H1 (cell line): Measurements from ENCODE around the gene TTC38. TPM values are rescaled to one million over a fixed set of nuclear protein-coding genes. Genes with fewer than 3 reads are reported as not detected.

ENCODE experiments used
- CTCF ChIA-PET: fragments of 300-600 bp; sonication (Branson Sonifier 250); formaldehyde crosslinking; loops from one replicate; lab custom pipeline; 2021; ENCODE audit not compliant: partially characterized antibody; lab: Charles Lee
- POLR2A ChIA-PET: fragments of 300-600 bp; sonication (Branson Sonifier 250); formaldehyde crosslinking; loops from one replicate; lab custom pipeline; 2021; ENCODE audit warnings: inconsistent platforms; ENCODE audit not compliant: partially characterized antibody; lab: Charles Lee
- DNase-seq, 2 experiments: peaks; one replicate each; pipeline versions ENCODE4 v3.0.0 to v3.0.0-alpha.2; 2010 to 2022; ENCODE audit warnings: low spot score in 2 of 2, low read depth in 1 of 2, mixed read lengths in 1 of 2
- FAIRE-seq: peaks from 2 replicates; lab custom pipeline; 2011; peaks lifted over from hg19 to GRCh38; lab: Jason Lieb, UNC
- H2AFZ ChIP-seq: 2 replicates; pipeline ENCODE4 v1.8.1; 2012; ENCODE audit warnings: low read length, inconsistent platforms
- H2AK5ac ChIP-seq: 2 replicates; pipeline ENCODE4 v1.6.1; 2013; ENCODE audit warnings: low read depth, low read length
- H2BK120ac ChIP-seq: replicated peaks from 2 replicates; pipeline ENCODE3; 2013; ENCODE audit warnings: low read depth, low read length, inconsistent platforms
- H2BK12ac ChIP-seq: 2 replicates; pipeline ENCODE4 v1.6.1; 2013; ENCODE audit warnings: low read depth, low read length
- H2BK15ac ChIP-seq: 2 replicates; pipeline ENCODE4 v1.6.1; 2013; ENCODE audit warnings: low read length
- H2BK20ac ChIP-seq: 2 replicates; pipeline ENCODE4 v1.6.1; 2013; ENCODE audit warnings: low read length
- H2BK5ac ChIP-seq: 2 replicates; pipeline ENCODE4 v1.6.1; 2013; ENCODE audit warnings: low read depth, low read length
- H3K14ac ChIP-seq: 2 replicates; pipeline ENCODE4 v1.6.1; 2013; ENCODE audit warnings: inconsistent platforms; ENCODE audit not compliant: insufficient read length
- H3K18ac ChIP-seq: 2 replicates; pipeline ENCODE4 v1.6.1; 2013; ENCODE audit warnings: low read length; ENCODE audit errors: extremely low read depth
- H3K23ac ChIP-seq: 2 replicates; pipeline ENCODE4 v1.6.1; 2013; ENCODE audit warnings: inconsistent platforms; ENCODE audit not compliant: insufficient read length
- H3K23me2 ChIP-seq: 2 replicates; pipeline ENCODE4 v1.6.1; 2013; ENCODE audit warnings: low read depth, low read length
- H3K27ac ChIP-seq: 2 replicates; pipeline ENCODE4 v1.6.1; 2011; ENCODE audit warnings: low read depth, low read length, inconsistent platforms
- H3K27me3 ChIP-seq, 4 experiments: replicated peaks in 1 of 4; 1 replicate in 1 of 4; 2 replicates in 3 of 4; pipeline versions ENCODE4 v1.6.1 to v1.8.1; 2011 to 2013; ENCODE audit warnings: low read length in 3 of 4, mild to moderate bottlenecking in 3 of 4, inconsistent platforms in 2 of 4, mixed read lengths in 2 of 4, moderate library complexity in 1 of 4; ENCODE audit not compliant: control insufficient read depth in 3 of 4, insufficient read depth in 3 of 4; ENCODE audit errors: extremely low read depth in 1 of 4
- H3K36me3 ChIP-seq, 4 experiments: 2 replicates each; pipeline versions ENCODE4 v1.6.1 to v1.8.1; 2011 to 2013; ENCODE audit warnings: mild to moderate bottlenecking in 4 of 4, low read length in 3 of 4, moderate library complexity in 2 of 4, control low read depth in 1 of 4, inconsistent platforms in 1 of 4; ENCODE audit not compliant: insufficient read depth in 4 of 4, control insufficient read depth in 2 of 4
- H3K4ac ChIP-seq: replicated peaks from 2 replicates; pipeline ENCODE3; 2013; ENCODE audit warnings: low read length, low read depth, mixed read lengths, inconsistent platforms; ENCODE audit not compliant: insufficient read length
- H3K4me1 ChIP-seq, 4 experiments: replicated peaks in 1 of 4; 1 replicate in 1 of 4; 2 replicates in 3 of 4; pipeline versions ENCODE4 v1.6.1 to v1.8.1; 2011 to 2013; ENCODE audit warnings: low read length in 3 of 4, inconsistent platforms in 2 of 4, mixed read lengths in 1 of 4; ENCODE audit not compliant: insufficient read depth in 4 of 4, control insufficient read depth in 3 of 4
- H3K4me2 ChIP-seq, 2 experiments: 2 replicates each; pipeline versions ENCODE4 v1.6.1 to v1.8.1; 2011 to 2013; ENCODE audit warnings: low read depth in 2 of 2, low read length in 2 of 2, control low read depth in 1 of 2, inconsistent platforms in 1 of 2, mild to moderate bottlenecking in 1 of 2; ENCODE audit not compliant: insufficient read depth in 1 of 2
- H3K4me3 ChIP-seq, 4 experiments: fragments of 200-600, 300-600 bp in 1 of 4; sonication (generic), shearing (Covaris generic), sonication (Bioruptor Twin) in 1 of 4; 2 replicates each; pipeline versions ENCODE4 v1.5.1 to v1.8.1; 2011 to 2016; ENCODE audit warnings: low read length in 4 of 4, low read depth in 3 of 4, control low read depth in 2 of 4, inconsistent platforms in 2 of 4, mild to moderate bottlenecking in 2 of 4, mixed read lengths in 1 of 4, moderate library complexity in 1 of 4; ENCODE audit not compliant: insufficient read depth in 2 of 4; ENCODE audit errors: extremely low read depth in 1 of 4
- H3K56ac ChIP-seq: replicated peaks from 2 replicates; pipeline ENCODE3; 2013; ENCODE audit warnings: low read depth, mild to moderate bottlenecking, mixed read lengths, low read length, inconsistent platforms; ENCODE audit not compliant: insufficient read length
- H3K79me1 ChIP-seq: 2 replicates; pipeline ENCODE4 v1.6.1; 2013; ENCODE audit warnings: low read depth, low read length, control low read depth
- H3K79me2 ChIP-seq, 2 experiments: 2 replicates each; pipeline versions ENCODE4 v1.6.1 to v1.8.1; 2012 to 2013; ENCODE audit warnings: low read length in 2 of 2, mild to moderate bottlenecking in 2 of 2, inconsistent platforms in 1 of 2; ENCODE audit not compliant: insufficient read depth in 2 of 2, control insufficient read depth in 1 of 2
- H3K9ac ChIP-seq, 4 experiments: replicated peaks in 1 of 4; 1 replicate in 1 of 4; 2 replicates in 3 of 4; pipeline versions ENCODE4 v1.6.1 to v1.8.1; 2011 to 2013; ENCODE audit warnings: low read depth in 3 of 4, low read length in 3 of 4, control low read depth in 2 of 4, mild to moderate bottlenecking in 2 of 4, moderate library complexity in 2 of 4, inconsistent platforms in 1 of 4; ENCODE audit errors: extremely low read depth in 1 of 4
- H3K9me3 ChIP-seq, 2 experiments: 2 replicates each; pipeline versions ENCODE4 v1.6.1 to v1.8.1; 2012 to 2013; ENCODE audit warnings: mild to moderate bottlenecking in 2 of 2, moderate library complexity in 2 of 2, control low read depth in 1 of 2, inconsistent platforms in 1 of 2, low read depth in 1 of 2, low read length in 1 of 2, mixed read lengths in 1 of 2; ENCODE audit not compliant: insufficient read depth in 2 of 2
- H4K20me1 ChIP-seq, 2 experiments: replicated peaks in 1 of 2; 2 replicates each; pipeline versions ENCODE3 to v1.8.1; 2011 to 2013; ENCODE audit warnings: inconsistent platforms in 2 of 2, low read length in 2 of 2, mild to moderate bottlenecking in 1 of 2; ENCODE audit not compliant: insufficient read depth in 2 of 2, control insufficient read depth in 1 of 2
- H4K5ac ChIP-seq: 2 replicates; pipeline ENCODE4 v1.6.1; 2013; ENCODE audit warnings: low read length, low read depth, mixed read lengths, inconsistent platforms; ENCODE audit not compliant: insufficient read length
- H4K8ac ChIP-seq: 2 replicates; pipeline ENCODE4 v1.8.0; 2013; ENCODE audit warnings: mild to moderate bottlenecking, moderate library complexity, low read length, inconsistent platforms; ENCODE audit not compliant: insufficient read depth; ENCODE audit errors: extremely low read depth
- H4K91ac ChIP-seq: replicated peaks from 2 replicates; pipeline ENCODE3; 2013; ENCODE audit warnings: low read length, mixed read lengths, inconsistent platforms; ENCODE audit not compliant: insufficient read length
- JUND ChIP-seq: IDR thresholded peaks from 2 replicates; pipeline ENCODE4 v1.6.1; 2011; ENCODE audit warnings: mild to moderate bottlenecking, improper control_type of control experiment, low read length
- SRF ChIP-seq: IDR thresholded peaks from 2 replicates; pipeline ENCODE4 v1.6.1; 2011; ENCODE audit warnings: mild to moderate bottlenecking, low read depth, low read length, moderate library complexity
- TAF7 ChIP-seq: optimal IDR thresholded peaks from 2 replicates; pipeline ENCODE3; 2011; ENCODE audit warnings: low read depth, mild to moderate bottlenecking, inconsistent platforms, low read length, moderate library complexity, borderline replicate concordance
- TBP ChIP-seq: IDR thresholded peaks from 2 replicates; pipeline ENCODE4 v1.6.1; 2011; ENCODE audit warnings: low read depth, low read length, improper control_type of control experiment
- YY1 ChIP-seq: IDR thresholded peaks from 2 replicates; pipeline ENCODE4 v1.6.1; 2011; ENCODE audit warnings: low read depth, mild to moderate bottlenecking, low read length
- WGBS, 2 experiments: shearing (Covaris generic) in 1 of 2; methylation state at CpG; one replicate each; pipeline versions ENCODE4 v1.1.6 to v1.1.7; 2013 to 2015; ENCODE audit warnings: low lambda C conversion rate in 2 of 2, mixed read lengths in 2 of 2, inconsistent platforms in 1 of 2, low coverage in 1 of 2, missing lambda C conversion rate in 1 of 2; ENCODE audit not compliant: insufficient replicate concordance in 2 of 2, insufficient coverage in 1 of 2, insufficient read length in 1 of 2; ENCODE audit errors: extremely low coverage in 1 of 2, missing lambda C conversion rate in 1 of 2; 5-methylcytosine and 5-hydroxymethylcytosine counted together
- polyA plus RNA-seq, 7 experiments: library from polyadenylated mRNA; depleted of rRNA in 3 of 7; stranded (reverse) in 5 of 7; unstranded in 2 of 7; fragments of >200 nt in 5 of 7; fragments of 200-250 nt in 2 of 7; gene quantifications; 1 replicate in 5 of 7; 2 replicates in 1 of 7; 4 replicates in 1 of 7; pipeline versions ENCODE4 v1.2.1 to v1.2.3, GENCODE V29; 2011 to 2013; ENCODE audit warnings: missing spikeins in 2 of 7, mixed read lengths in 2 of 7
- total RNA-seq: library from RNA; stranded (reverse); fragmentation: NEBNext Ultra II Directional; extraction: Animal tissue kit (Norgen Biotek cat#: 25700); gene quantifications from 2 replicates; pipeline ENCODE4 v1.2.1, GENCODE V29; 2021
- TF ChIP-seq, protein P1 (sequence below): IDR thresholded peaks from 2 replicates; pipeline ENCODE4 v1.6.1; 2012; ENCODE audit warnings: low read length, inconsistent platforms

TTC38 gene
- total and polyA plus RNA-seq, 2 of the 8 experiments (the other 6 are each of a cell fraction or from before 2014, with no cell fraction given), result 25.3 to 34.8 TPM

GRCh38 chr22:46308283-46308988, 40.6 kb downstream of the TTC38 start:
- Histone ChIP-seq H2BK20ac (no peak overlapping the region), H3K27me3 (no peaks in the 10 kb centered on the region), H4K8ac (no peak overlapping the region), H2BK5ac (no peak overlapping the region), H4K5ac (no peak overlapping the region), H3K23ac (no peak overlapping the region), H3K4me2 (no peak overlapping the region), H2AFZ (no peak overlapping the region), H3K27ac (no peak overlapping the region), H3K79me1 (peaks cover 1% of the 10 kb centered on the region; the same call in 1 of the 2 replicates), H3K36me3 (peaks cover 5 to 22% (median 11%) of the 10 kb centered on the region in 4 experiments), H4K91ac (no peak overlapping the region), H3K4me3 (no peak overlapping the region), H4K20me1 (peaks cover 0 to 4% of the 10 kb centered on the region in 2 experiments), H3K56ac (no peak overlapping the region), H2BK120ac (no peak overlapping the region), H2AK5ac (no peak overlapping the region), H3K23me2 (no peaks in the 10 kb centered on the region), H3K79me2 (peaks cover 1 to 21% of the 10 kb centered on the region in 2 experiments; a peak in 3 of 4 replicates), H2BK12ac (no peak overlapping the region), H3K4me1 (no peaks in the 10 kb centered on the region), H2BK15ac (no peak overlapping the region), H3K4ac (no peak overlapping the region), H3K18ac (no peak overlapping the region), H3K9me3 (no peaks in the 10 kb centered on the region), H3K14ac (no peak overlapping the region), H3K9ac (no peak overlapping the region)
- TF ChIP-seq SRF, result no peak
- TF ChIP-seq TAF7, result no peak
- TF ChIP-seq, protein P1, sequence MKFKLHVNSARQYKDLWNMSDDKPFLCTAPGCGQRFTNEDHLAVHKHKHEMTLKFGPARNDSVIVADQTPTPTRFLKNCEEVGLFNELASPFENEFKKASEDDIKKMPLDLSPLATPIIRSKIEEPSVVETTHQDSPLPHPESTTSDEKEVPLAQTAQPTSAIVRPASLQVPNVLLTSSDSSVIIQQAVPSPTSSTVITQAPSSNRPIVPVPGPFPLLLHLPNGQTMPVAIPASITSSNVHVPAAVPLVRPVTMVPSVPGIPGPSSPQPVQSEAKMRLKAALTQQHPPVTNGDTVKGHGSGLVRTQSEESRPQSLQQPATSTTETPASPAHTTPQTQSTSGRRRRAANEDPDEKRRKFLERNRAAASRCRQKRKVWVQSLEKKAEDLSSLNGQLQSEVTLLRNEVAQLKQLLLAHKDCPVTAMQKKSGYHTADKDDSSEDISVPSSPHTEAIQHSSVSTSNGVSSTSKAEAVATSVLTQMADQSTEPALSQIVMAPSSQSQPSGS, result no peak
- TF ChIP-seq JUND, result no peak
- no peak for TF ChIP-seq YY1
- TF ChIP-seq TBP, result no peak
- ChIA-PET CTCF (interaction anchor here (1.3 to 1.5 kb wide), 2 partner anchors 9 to 186 kb away, joined by 3 read pairs; no protein-coding TSS in a partner anchor), POLR2A (interaction anchor here (1.7 kb wide), 1 partner anchor 58 kb away, joined by 4 read pairs; the partner anchor contains the start of gene CDPF1)
- DNase-seq (no peak), FAIRE-seq (no peak)
- WGBS, 2 experiments, result 90% methylated on average over 20 of the region's 23 CpGs; no CpG with 5 or more reads in 1 of the 2 experiments
